Measurements from ENCODE around the gene MKNK2. TPM values are rescaled to one million over a fixed set of nuclear protein-coding genes. Genes with fewer than 3 reads are reported as not detected.

Gene MKNK2
- total RNA-seq, 3 donors from 2014 or later: 94.7 to 170 (median 97.0) TPM

DNA sequence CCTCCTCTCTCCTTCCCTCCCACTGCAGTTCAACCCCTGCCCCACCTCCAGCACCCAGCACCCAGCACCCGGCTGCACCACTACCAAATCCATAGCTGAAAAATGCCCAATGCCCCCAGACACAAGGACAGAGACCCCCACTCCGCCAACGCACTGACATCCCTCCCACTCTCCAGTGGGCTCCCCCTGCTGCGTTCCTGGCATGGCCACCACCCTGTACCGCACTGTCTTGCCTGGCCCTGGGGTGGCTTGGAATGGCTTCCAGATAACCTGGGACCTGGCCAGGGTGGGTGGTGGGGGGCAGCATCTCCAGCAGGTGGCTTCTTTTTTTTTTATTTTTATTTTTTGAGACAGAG, 5.8 kb upstream of the MKNK2 start:
- Histone ChIP-seq H3K36me3 (no peaks in the 10 kb centered on the region), H3K27ac (peak overlapping the region; percentile 99 to 100), H3K9me3 (no peaks in the 10 kb centered on the region), H3K4me1 (peaks cover 25 to 43% of the 10 kb centered on the region in 2 donors), H3K4me3 (peak overlapping the region in 1 of 3 donors; percentile 77), H3K27me3 (no peaks in the 10 kb centered on the region)
- TF ChIP-seq CTCF (IDR thresholded peaks at IDR 0.05) (no peak), POLR2AphosphoS5 (IDR thresholded peaks at IDR 0.05) (no peak)
- intact Hi-C loops (cut with DNase I; ENCODE audit: low total_unique reads): no loop called here
- no peak for DNase-seq (ENCODE audit: low spot score in 2 of 2)

DNA sequence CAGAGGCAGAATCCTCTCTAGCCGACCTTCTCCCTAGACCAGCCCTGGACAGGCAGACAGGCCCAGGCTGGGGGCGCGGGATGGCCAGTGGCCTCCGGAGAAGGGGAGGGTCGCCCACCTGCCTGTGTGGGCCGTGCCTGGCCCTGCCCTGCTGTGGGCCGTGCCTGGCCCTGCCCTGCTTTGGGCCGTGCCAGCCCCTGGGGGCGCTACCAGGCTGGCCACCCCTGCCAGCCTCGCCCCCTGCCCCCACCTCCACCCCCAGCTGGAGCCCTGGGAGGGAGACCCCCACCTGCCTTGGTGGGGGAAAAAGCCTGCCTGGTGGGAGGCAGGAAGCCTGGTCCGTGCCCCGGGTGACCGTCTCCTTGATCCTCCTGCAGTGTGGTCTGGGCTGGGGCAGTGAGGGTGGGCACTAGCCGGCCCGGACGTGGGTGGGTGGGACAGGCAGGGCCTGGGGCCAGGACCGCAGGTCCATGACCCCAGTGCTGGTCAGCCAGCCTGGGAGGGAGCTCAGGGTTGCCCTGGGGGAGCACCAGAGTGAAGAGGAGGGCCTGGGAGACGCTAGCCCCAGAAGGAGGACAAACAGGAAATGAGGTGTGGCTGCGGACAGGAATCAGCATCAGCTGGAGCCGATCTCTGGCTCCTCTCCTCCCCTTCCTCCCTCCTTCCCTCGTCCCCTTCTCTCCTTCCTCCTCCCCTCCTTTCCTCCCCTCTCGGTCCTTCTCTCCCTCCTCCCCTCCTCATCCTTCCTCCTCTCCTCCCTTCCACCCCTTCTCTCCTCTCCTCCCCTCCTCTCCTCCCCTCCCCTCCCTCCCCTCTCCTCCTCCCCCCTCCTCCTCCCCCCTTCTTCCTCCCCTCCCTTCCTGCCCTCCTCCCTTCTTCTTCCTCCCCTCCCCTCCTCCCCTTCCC, 5.1 kb upstream of the MKNK2 start:
- H3K4me3 ChIP-seq: peak overlapping the region; percentile 48 to 77 (median 58)
- H3K36me3 ChIP-seq: no peaks in the 10 kb centered on the region
- intact Hi-C loops (cut with DNase I; ENCODE audit: low total_unique reads): no loop called here
- H3K9me3 ChIP-seq: no peaks in the 10 kb centered on the region
- TF ChIP-seq CTCF (IDR thresholded peaks at IDR 0.05) (no peak), POLR2A (IDR thresholded peaks at IDR 0.05) (peak; percentile 24), POLR2AphosphoS5 (IDR thresholded peaks at IDR 0.05) (peak in 2 of 3 donors; percentile 61 to 62)
- H3K27me3 ChIP-seq: no peaks in the 10 kb centered on the region
- DNase-seq (ENCODE audit: low spot score in 2 of 2): peak in 1 of 2 donors; percentile 63
- H3K27ac ChIP-seq: peak overlapping the region; percentile 99 to 100
- H3K4me1 ChIP-seq: peaks cover 30 to 47% of the 10 kb centered on the region in 2 donors

DNA sequence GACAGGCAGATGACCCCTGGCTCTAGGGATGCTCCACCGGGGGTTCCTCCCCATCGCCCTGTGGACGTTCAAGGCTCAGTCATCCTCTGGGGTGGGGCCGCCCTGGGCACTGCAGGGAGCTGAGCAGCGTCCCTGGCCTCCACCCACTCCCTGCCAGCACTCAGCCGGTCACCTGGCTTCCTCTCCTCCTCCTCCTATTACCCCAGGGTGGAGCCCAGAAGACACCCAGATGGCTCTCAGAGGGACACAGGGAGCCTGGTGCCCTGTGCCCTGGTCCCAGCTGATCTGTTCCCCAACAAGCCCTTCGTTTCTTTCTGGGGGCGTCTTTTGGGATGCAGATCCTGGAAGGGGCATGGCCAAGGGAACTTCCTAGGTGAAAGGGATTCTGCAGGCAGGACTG, 3.7 kb upstream of the MKNK2 start:
- no peak for DNase-seq (ENCODE audit: low spot score in 2 of 2)
- Histone ChIP-seq H3K27me3 (no peaks in the 10 kb centered on the region), H3K4me3 (no peak overlapping the region), H3K4me1 (peaks cover 25 to 36% of the 10 kb centered on the region in 2 donors), H3K36me3 (no peaks in the 10 kb centered on the region), H3K27ac (peak overlapping the region; percentile 70 to 98), H3K9me3 (no peaks in the 10 kb centered on the region)
- TF ChIP-seq CTCF (IDR thresholded peaks at IDR 0.05) (no peak), POLR2A (IDR thresholded peaks at IDR 0.05) (no peak), POLR2AphosphoS5 (IDR thresholded peaks at IDR 0.05) (no peak)
- intact Hi-C loops (cut with DNase I; ENCODE audit: low total_unique reads): no loop called here

DNA sequence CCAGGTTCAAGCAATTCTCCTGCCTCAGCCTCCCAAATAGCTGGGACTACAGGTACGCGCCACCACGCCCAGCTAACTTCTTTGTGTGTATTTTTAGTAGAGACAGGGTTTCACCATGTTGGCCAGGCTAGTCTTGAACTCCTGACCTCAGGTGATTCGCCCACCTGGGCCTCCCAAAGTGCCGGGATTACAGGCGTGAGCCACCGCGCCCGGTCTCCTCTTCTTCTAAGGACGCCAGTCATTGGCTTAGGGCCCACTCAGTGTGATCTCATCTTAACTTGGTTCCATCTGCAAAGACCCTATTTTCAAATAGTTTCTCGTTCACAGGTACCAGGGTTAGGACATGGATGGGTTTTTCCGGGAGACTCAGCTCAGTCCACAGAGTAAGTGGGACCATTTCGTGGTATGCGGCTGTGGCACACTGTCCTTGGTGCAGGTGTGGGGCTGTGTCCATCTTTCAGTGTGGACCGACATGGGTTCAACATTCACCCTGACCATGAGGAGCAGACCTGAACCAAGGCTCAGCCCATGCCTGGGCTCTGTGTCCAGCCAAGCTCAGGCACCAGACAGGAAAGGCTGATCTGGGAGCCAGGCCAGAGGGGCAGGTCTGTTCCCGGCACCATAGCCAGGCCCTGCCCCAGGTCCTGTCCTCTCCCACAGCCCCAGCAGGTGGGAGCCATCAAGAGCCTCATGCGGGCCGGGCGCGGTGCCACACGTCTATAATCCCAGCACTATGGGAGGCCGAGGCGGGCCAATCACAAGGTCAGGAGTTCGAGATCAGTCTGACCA, 2.8 kb upstream of the MKNK2 start:
- Histone ChIP-seq H3K27me3 (no peaks in the 10 kb centered on the region), H3K4me3 (no peak overlapping the region), H3K9me3 (no peaks in the 10 kb centered on the region), H3K36me3 (no peaks in the 10 kb centered on the region), H3K4me1 (peaks cover 27 to 33% of the 10 kb centered on the region in 2 donors), H3K27ac (peak overlapping the region; percentile 73 to 98)
- no peak for DNase-seq (ENCODE audit: low spot score in 2 of 2)
- TF ChIP-seq POLR2A (IDR thresholded peaks at IDR 0.05) (no peak), POLR2AphosphoS5 (IDR thresholded peaks at IDR 0.05) (peak in 2 of 3 donors; percentile 16 to 30)
- intact Hi-C loops (cut with DNase I; ENCODE audit: low total_unique reads): no loop called here

DNA sequence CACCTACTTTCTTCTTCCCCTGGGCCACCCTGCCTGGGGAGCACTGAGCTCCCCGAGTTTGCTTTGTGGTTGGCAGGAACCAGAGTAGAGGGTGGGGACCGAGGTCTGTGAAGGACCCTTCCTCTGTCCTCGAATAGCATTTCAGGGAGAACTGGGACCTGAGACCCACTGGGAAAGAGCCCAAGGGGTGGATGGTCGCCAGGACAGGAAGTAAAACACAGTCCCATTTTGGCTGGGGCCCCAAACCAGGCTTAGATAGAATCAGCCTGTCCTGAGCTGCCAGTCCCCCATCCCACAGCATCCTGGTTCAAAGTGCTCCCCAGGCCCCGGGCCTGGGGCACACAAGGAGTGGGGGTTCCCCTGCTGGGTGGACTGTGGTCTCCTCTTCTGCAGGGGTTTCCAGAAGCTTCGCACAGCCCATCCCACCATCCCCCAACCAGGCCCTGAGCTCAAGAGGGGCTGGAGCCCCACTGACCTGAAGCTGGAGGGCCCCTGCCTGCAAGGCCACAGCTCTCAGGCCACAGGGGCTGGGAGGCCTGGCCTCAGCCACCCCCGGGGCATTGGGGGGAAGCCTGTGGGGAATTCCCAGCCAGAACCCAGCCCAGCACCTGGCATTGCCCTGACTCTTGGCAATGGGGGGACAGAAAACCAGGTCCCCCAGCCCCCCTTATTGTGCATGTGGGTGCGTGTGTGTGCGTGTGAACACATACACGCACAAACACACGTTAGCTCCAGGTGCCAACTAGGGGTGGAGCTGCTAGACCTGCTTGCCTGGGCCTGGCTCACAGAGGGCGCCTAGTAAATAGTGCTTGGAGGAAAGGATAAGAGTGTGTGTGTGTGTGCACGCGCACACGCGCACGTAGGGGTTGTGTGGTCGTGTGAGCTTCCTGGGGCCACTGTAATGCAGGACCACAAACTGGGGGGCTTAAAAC, 995 bp upstream of the MKNK2 start:
- Histone ChIP-seq H3K4me3 (peak overlapping the region; percentile 95 to 97 (median 97)), H3K9me3 (no peaks in the 10 kb centered on the region), H3K27me3 (no peaks in the 10 kb centered on the region), H3K4me1 (peaks cover 44 to 47% of the 10 kb centered on the region in 2 donors), H3K36me3 (no peaks in the 10 kb centered on the region), H3K27ac (peak overlapping the region; percentile 98)
- intact Hi-C loops (cut with DNase I; ENCODE audit: low total_unique reads): no loop called here
- TF ChIP-seq POLR2AphosphoS5 (IDR thresholded peaks at IDR 0.05): no peak
- TF ChIP-seq CTCF (IDR thresholded peaks at IDR 0.05): no peak
- TF ChIP-seq POLR2A (IDR thresholded peaks at IDR 0.05): no peak
- DNase-seq (ENCODE audit: low spot score in 2 of 2): no peak

Data from breast epithelium (tissue), 4 donors.